Upper lobe of right lung (tissue), 1 donor: Measurements from ENCODE around the gene RIBC2. TPM values are rescaled to one million over a fixed set of nuclear protein-coding genes. Genes with fewer than 3 reads are reported as not detected.

Experiments
- ATAC-seq: fragments of 200-7000 bp; cut with Tn5 transposase; one replicate; pipeline ENCODE4 v1.9.1; 2020; ENCODE audit warnings: mild to moderate bottlenecking, moderate library complexity
- DNase-seq: peaks from one replicate; pipeline ENCODE4 v3.0.0-alpha.2; 2020
- H3K27ac ChIP-seq: fragments of 200-600 bp; one replicate; pipeline ENCODE4 v1.8.0; 2022
- H3K27me3 ChIP-seq: fragments of 200-600 bp; one replicate; pipeline ENCODE4 v1.8.0; 2022; ENCODE audit warnings: mild to moderate bottlenecking
- H3K36me3 ChIP-seq: fragments of 200-600 bp; one replicate; pipeline ENCODE4 v1.8.0; 2022
- H3K4me1 ChIP-seq: fragments of 200-600 bp; one replicate; pipeline ENCODE4 v1.8.0; 2022
- H3K4me3 ChIP-seq: fragments of 200-600 bp; one replicate; pipeline ENCODE4 v1.8.0; 2022; ENCODE audit warnings: mild to moderate bottlenecking
- H3K9me3 ChIP-seq: fragments of 200-600 bp; one replicate; pipeline ENCODE4 v1.8.0; 2022
- CTCF ChIP-seq: fragments of 200-600 bp; IDR thresholded peaks from one replicate; pipeline ENCODE4 v1.8.0; 2022; ENCODE audit warnings: antibody characterized with exemption
- intact Hi-C: fragments of 100-400 bp; cut with DNase I; formaldehyde crosslinking; loops from one replicate; pipeline ENCODE4 v1.11.0; 2022
- total RNA-seq: library from RNA; stranded (reverse); fragmentation: NEBNext Ultra II Directional; extraction: Animal tissue kit (Norgen Biotek cat#: 25700); gene quantifications from one replicate; pipeline ENCODE4 v1.2.1, GENCODE V29; 2021
- donor health status: DM: no; HTN: yes; CAD: no; lungs with severe emphysema.

The RIBC2 gene
- total RNA-seq, 1 donor from 2014 or later, result not detected

- DNase-seq (peak; percentile 3), ATAC-seq (peak; percentile 59)
- intact Hi-C loops, result no loop called here
- Histone ChIP-seq H3K9me3 (no peaks in the 10 kb centered on the region), H3K4me1 (no peaks in the 10 kb centered on the region), H3K27ac (no peak overlapping the region), H3K27me3 (no peaks in the 10 kb centered on the region), H3K4me3 (no peak overlapping the region), H3K36me3 (no peaks in the 10 kb centered on the region)
- TF ChIP-seq CTCF, result no peak
Observed at GRCh38 chr22:45421349-45422055, 8.0 kb downstream of the RIBC2 start.

DNA sequence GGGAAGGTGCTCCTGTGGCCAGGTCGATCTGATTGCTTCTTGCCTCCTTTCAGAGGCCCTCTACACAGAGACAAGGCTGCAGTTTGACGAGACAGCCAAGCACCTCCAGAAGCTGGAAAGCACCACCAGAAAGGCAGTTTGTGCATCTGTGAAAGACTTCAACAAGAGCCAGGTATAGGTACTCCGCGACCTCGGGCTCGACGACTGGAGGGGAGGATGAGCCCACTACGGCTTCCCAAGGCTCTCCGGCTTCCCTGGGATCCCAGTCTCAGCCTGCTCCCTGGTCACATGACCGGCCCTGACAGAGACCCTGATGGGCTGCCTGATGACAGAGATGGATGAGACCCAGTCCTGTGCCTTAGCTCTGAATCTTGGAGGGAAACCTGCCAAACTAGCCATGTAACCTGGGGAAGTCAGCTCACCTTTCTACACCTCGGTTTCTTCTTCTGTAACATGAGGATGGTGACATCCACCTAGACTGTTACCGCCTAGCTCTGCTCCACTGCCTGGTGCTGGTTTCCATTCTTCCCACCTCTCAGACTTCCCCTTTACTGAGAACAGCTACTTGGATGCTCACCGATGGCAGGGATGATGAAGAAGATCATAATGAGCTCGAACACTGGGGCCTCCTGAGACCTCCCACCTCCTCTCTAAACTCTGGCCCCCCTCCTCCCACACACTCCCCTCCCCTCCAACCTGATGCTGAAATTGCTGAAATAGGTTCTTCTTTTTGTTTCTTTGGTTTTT lies 8.9 kb downstream of the RIBC2 start:
- intact Hi-C loops, result no loop called here
- DNase-seq (peak; percentile 39), ATAC-seq (no peak)

DNA sequence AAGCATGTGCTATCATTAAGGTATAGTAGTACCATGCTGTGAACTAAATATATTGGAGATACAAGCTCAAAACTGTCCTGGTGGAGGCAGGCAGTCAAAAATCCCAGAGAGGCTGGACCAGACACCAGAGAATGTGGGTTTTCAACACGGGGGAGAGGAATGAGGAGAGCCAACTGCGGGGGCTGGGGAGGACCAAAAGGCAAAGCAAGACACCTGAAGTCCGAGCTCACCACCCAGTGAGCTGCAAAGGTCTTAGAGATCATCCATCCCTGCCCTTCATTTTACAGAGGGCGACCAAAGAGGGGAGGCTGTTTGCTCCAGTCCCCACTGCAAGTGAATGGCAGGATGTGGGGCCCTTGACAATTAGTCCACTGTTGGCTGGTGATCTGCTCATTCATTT lies 10.0 kb downstream of the RIBC2 start:
- no peaks in the 10 kb centered on the region for H3K27me3 ChIP-seq
- no peak overlapping the region for H3K4me3 ChIP-seq
- intact Hi-C loops, result no loop called here
- H3K36me3 ChIP-seq, result no peaks in the 10 kb centered on the region
- no peak overlapping the region for H3K27ac ChIP-seq
- peak; percentile 19 for DNase-seq
- ATAC-seq, result no peak
- H3K9me3 ChIP-seq, result no peaks in the 10 kb centered on the region
- H3K4me1 ChIP-seq, result no peaks in the 10 kb centered on the region
- TF ChIP-seq CTCF, result no peak

More for the DNA sequence above, 8.9 kb downstream of the RIBC2 start:
- Histone ChIP-seq H3K27me3 (no peaks in the 10 kb centered on the region), H3K27ac (no peak overlapping the region), H3K36me3 (no peaks in the 10 kb centered on the region), H3K4me1 (no peaks in the 10 kb centered on the region), H3K4me3 (no peak overlapping the region), H3K9me3 (no peaks in the 10 kb centered on the region)
- no peak for TF ChIP-seq CTCF

GRCh38 chr22:45424241-45424731 lies 10.8 kb downstream of the RIBC2 start:
- Histone ChIP-seq H3K27me3 (no peaks in the 10 kb centered on the region), H3K36me3 (no peaks in the 10 kb centered on the region), H3K9me3 (no peaks in the 10 kb centered on the region), H3K27ac (no peak overlapping the region), H3K4me1 (no peaks in the 10 kb centered on the region), H3K4me3 (no peak overlapping the region)
- peak; percentile 78 for DNase-seq
- intact Hi-C loops, result no loop called here
- TF ChIP-seq CTCF, result no peak
- peak; percentile 93 for ATAC-seq

DNA sequence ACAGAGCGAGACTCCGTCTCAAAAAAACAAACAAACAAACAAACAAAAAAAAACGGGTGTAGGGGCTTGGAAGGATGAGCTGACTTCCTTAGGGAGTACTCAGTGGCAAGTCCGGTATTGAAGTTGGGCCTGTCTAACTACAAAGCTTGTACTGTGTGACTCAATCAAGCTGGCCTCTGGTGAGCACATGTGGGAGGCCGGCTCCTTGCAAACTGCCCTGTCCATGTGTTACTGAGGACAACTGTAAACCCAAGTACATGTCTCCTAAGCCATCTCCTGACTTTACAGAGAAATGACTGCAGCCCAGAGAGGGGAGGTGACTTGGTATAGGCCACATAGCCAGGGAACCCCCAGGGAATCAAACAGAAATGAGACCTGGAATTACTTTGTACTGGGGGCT lies 11.6 kb downstream of the RIBC2 start:
- DNase-seq (peak; percentile 28), ATAC-seq (no peak)
- H3K36me3 ChIP-seq, result no peaks in the 10 kb centered on the region
- TF ChIP-seq CTCF, result no peak
- H3K27ac ChIP-seq, result no peak overlapping the region
- no peaks in the 10 kb centered on the region for H3K4me1 ChIP-seq
- H3K9me3 ChIP-seq, result no peaks in the 10 kb centered on the region
- H3K27me3 ChIP-seq, result no peaks in the 10 kb centered on the region
- no peak overlapping the region for H3K4me3 ChIP-seq
- intact Hi-C loops, result no loop called here
